OCI-LY1 (cell line): ENCODE measurements around the gene MADD.

Source experiments
- CTCF ChIP-seq: fragments of 200-600 bp; sonication (generic), shearing (Covaris generic); IDR thresholded peaks from 2 replicates; pipeline ENCODE4 v1.5.1; 2017; ENCODE audit warnings: mild to moderate bottlenecking, antibody characterized with exemption, low read length, moderate library complexity, mixed read lengths
- EZH2 ChIP-seq: fragments of 200-600 bp; sonication (generic), shearing (Covaris generic); IDR thresholded peaks from 2 replicates; pipeline ENCODE4 v1.8.0; 2017; ENCODE audit warnings: borderline replicate concordance, mixed run types, mild to moderate bottlenecking, antibody characterized with exemption, low read length, moderate library complexity, mixed read lengths

DNA sequence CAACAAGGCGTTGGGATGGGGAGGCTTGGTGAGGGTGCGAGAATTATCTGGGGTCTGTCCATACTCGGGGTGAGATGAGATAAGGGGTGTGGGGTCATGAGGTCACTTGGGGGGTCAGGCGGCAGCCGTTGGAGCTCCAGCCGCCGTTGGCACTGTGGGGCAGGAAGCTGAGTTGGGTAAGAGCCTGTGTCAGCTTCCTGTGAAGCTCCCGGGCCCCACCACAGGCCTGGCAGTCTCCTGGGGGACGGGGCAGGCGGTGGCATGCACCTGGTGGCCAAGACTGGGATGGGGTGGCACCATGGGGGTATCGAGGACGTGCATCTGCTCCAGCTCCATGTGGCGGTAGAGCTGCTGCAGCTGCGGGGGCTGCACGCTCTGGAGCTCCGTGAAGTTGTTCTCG is 89.7 kb downstream of the MADD start:
- no peak for TF ChIP-seq EZH2
- no peak for TF ChIP-seq CTCF
